HG02763 (cell line): ENCODE measurements around the gene ZIC1.

Experiments
- ATAC-seq: cut with Tn5 transposase; IDR thresholded peaks from one replicate; pipeline ENCODE4 v1.9.1; 2021; ENCODE audit warnings: mild to moderate bottlenecking, moderate library complexity; ENCODE audit not compliant: unreplicated experiment

ZIC1 gene

GRCh38 chr3:147421184-147421912 lies 12.2 kb downstream of the ZIC1 start:
- no peak for ATAC-seq

DNA sequence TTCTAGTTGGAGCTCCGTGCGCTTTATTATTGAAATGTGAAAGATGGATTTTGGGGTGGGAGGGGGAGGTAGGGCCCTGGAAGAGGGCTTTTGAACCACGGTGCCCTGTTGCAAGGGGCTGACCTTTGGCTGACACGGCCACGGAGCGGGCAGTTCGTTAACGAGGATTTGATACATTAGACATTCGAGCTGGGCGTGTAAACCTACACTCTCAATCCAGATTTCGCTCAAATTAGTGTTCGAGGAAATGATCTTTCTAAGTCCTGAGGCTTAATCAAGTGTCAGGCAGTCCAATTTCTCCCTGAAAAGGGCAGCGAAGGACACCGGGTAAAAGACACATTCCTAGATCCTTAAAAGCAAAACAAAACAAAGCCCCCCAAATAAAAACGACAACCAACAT lies 13.0 kb downstream of the ZIC1 start:
- no peak for ATAC-seq

- no peak for ATAC-seq
Observed at GRCh38 chr3:147422601-147423536, 13.7 kb downstream of the ZIC1 start.

DNA sequence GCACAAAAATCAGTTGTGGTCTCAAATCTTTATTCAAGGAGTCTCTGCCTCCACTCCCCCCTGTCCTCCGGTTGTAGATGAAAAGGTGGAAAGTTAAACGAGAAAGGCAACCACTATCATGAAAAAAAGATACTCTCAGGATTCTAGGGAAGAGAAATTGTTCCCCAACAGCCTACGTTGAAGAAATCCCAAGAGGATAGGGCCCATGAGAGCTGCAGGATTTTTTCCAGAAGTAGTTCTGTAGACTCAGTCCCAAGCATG lies 14.3 kb downstream of the ZIC1 start:
- no peak for ATAC-seq

DNA sequence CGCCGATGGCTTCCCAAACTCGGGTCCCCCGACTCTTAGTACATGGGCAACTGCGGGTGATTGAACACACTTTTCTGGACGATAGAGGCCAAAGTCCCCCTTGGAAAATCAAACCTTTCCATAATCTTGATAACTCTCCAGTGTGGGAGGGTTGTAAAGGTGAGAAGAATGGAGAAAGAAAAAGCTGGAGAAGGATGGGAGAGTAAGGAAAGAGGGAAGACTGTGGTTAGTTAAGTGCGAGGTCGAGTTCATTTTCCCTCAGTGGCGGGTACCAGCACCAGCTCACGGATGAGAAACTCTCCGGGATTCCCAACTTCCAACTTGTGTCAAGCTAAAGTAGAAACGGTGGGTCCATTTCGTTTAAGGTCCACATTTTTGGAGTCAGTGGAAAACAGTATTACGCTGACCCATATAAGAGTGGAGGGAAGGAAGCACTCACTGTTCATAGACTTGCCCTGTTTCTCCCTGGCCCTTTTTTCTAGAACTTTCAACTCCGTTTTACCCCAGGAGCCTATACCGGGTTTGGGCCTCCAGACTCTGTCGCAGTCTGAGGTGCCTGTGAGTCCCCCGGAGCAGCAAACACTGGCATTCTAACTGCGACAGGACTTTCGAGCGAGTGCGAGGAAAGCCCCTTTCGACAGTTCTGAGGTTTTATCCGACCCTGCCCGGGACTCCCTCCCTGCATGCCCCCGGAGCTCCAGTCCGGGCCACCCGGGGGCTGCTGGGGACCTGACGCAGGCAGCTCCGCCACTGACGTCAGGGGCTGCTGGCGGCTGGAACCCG lies 14.8 kb downstream of the ZIC1 start:
- no peak for ATAC-seq

GRCh38 chr3:147424581-147425387 lies 15.6 kb downstream of the ZIC1 start:
- no peak for ATAC-seq

DNA sequence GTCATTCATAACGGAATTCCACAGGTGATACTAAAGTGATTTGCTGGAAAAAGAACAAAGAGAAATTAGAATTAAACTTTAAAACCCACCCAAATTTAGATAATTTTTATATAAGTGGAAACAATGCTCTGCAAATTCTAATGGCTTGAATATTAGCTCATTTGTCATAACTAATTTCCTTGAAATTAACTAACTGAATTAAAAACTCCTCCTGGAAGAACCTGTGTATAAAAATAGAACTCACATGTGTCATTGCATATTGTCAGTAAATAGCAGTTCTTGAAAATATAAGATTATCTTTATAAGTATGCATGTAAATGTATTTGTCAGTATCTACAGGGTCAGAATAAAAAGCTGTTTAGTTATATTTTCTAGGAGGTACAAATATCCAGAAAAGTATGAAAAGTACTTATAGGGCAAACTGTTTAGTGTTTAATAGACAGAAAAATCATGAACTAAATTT lies 16.3 kb downstream of the ZIC1 start:
- no peak for ATAC-seq

DNA sequence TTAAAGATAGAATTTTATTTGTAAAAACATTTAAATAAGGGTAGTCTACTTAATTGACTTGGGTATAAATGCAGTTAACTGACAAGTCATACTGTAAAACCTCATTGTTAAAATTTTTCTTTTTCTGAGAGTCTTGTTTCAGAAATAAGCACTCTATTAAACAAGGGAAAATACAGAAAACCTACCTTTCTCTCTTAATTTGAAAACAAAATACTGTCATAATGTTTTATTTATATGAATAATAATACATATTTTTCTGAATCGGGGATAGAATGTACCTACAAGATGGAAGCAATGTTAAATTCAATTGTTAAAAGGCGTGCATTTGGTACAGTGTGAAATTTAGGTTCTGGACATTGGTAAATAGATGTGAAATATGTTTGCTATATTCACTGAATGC lies 17.8 kb downstream of the ZIC1 start:
- ATAC-seq = no peak

DNA sequence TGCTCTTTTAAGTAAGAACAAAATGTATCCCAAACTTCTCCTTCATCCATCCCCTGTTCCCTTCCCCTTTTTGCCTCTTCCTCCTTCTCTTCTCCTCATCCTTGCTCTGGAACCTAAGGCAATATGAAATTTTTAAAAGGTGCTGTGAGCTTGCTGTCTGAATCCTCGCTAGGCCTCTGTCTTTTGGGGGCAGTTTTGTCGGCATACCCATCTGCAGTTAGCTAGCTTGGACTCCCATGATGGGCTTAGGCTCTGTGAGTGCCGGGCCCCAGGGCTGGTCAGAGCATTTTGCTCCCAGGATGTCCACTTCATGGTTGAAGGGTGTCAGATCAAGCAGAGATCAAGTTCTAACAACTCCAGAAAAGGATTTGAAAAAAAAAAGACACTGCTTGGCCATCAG lies 18.6 kb downstream of the ZIC1 start:
- ATAC-seq = no peak

GRCh38 chr3:147428326-147428725 lies 19.2 kb downstream of the ZIC1 start:
- no peak for ATAC-seq

- ATAC-seq = no peak
Observed at GRCh38 chr3:147428754-147429153, 19.6 kb downstream of the ZIC1 start.

- ATAC-seq = no peak
Observed at GRCh38 chr3:147431751-147432150, 22.6 kb downstream of the ZIC1 start.

- ATAC-seq = no peak
Observed at GRCh38 chr3:147447224-147447623, 38.1 kb downstream of the ZIC1 start.

GRCh38 chr3:147449669-147450068 lies 40.5 kb downstream of the ZIC1 start:
- ATAC-seq = no peak

DNA sequence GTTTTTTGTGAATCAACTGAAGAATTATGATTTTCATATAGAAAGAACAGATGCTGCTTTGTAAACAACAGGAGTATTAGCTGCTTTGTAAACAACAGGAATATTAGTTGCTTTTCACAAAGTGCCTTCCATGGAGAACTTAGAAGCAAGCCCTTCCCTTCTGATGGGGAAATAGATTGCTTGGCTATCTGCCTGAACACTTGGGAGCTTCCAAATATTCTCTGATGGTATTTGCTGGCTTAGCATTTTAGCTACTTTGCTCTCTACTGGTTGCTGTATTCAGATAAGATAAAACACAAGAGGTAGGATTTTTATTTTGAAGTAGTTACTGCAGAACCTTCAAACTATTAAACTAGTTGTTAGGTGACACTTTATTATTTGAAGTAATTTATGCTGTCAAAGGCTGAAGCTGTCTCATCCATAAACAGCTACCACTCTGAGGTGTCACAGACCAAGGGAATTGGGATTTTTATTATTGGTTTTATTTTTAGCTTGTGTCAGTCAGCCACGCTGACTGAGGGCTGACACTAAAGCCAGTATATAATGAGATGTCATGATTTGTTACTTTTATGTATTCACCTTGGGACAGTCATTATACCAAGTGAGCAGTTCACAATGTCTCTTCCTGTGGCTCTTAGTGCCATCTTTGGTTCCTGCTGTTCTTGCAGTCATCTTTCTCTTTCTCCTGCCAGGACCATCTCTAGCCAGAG lies 50.0 kb downstream of the ZIC1 start:
- no peak for ATAC-seq

DNA sequence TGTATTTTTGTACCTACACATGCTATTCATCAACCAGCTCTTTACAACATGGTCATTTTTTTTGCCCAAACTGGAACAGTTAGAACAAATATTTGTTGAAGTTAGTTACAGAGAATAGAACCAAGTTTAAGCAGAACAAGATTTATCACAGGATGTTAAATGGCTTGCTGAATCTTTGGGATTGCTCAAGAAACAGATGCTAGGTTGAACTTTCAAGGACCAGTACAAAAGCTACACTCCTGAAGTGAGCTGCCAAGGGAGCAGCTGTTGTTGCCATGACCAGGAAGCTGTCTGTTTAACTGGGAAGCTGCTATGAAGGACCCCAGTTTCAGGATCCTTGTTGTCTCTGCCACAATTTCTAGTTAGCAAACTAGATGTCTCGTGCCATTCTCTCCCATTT lies 53.7 kb downstream of the ZIC1 start:
- no peak for ATAC-seq
